Measurements from ENCODE around the gene DCAF16.

The DCAF16 gene

GRCh38 chr4:17781300-17782287 lies 29.0 kb downstream of the DCAF16 start, which contains the start of gene FAM184B:
TSS of gene FAM184B (minus strand) at chr4:17781621. CDS start at chr4:17781299, 322 bp downstream.
- no peak for DNase-seq

DNA sequence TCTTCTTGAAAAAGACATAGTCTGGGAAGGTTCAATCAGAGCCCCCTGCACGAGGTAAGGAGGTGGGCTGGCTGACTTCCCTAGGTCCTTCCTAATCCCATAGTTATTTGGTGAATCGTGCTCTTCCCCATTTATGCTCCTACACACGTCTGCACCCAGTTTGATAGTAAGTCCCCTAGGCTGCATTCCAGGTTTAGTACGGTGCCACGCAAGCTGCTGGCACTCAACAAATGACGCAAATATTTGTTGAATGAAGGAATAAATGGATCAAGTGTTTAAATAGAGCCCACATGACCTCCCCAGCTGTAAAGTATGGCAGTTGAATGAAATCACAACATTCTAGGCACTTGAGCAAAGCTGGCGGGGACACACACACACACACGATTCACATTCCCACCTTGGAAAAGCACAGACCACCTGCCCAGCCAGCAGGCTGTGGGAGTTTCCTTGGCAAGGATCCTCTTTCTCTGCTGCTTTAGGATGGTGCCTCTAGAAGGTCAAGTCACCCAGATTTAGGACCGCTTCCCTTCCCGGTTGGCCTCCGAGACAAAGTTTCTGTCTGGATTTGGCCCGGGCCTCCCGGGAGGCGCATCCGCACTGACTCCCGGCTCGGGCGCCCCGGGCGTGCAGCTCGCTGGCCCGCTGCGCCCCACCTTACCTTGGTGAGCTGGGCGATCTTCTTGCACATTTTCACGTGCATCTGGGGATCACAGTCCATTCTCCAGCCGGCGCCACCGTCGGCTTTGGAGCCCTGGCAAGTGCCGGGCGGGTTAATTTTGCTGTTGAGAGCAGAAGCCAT lies 29.9 kb downstream of the DCAF16 start:
- DNase-seq, result no peak

DNA sequence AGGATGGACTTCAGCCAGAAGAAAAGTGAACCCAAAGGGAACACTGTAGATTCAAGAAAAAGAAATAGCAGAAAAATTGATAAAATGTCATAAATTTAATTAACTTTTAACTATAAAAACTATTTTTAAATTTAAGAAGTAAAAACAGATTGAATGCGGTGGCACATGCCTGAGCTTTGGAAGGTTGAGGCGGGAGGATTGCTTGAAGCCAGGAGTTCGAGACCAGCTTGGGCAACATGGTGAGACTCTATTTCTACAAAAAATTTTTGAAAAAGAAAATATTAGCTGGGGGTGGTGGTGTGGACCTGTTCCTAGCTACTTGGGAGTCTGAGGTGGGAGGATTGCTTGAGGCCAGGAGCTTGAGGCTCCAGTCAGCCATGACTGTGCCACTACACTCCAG lies 32.1 kb downstream of the DCAF16 start:
- DNase-seq, result no peak

DNA sequence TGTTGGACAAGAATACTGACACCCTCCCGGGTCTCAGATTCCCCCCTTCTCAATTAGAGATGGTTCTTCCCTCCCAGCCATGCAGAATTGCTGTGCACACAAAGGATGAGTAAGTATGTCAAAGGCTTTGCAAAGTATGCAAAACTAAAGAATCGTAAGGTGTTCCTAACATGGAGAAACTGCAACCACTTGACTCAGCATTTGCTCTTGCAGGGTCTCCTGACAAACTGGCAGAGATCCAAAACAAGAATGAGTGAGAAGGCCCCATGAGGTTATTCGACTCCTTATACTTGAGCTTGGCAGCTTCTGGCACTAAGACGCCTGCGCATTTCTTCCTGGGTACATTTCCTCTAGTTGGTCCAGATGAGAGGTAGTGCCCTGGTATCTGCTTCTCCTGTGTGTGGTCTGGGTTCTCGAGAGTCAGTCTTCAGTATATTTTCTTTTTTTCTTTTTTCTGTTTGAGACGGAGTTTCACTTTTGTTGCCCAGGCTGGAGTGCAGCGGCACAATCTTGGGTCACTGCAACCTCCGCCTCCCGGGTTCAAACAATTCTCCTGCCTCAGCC lies 37.3 kb downstream of the DCAF16 start:
- DNase-seq, result no peak

GRCh38 chr4:17771284-17771908 lies 39.2 kb downstream of the DCAF16 start:
- no peak for DNase-seq

DNA sequence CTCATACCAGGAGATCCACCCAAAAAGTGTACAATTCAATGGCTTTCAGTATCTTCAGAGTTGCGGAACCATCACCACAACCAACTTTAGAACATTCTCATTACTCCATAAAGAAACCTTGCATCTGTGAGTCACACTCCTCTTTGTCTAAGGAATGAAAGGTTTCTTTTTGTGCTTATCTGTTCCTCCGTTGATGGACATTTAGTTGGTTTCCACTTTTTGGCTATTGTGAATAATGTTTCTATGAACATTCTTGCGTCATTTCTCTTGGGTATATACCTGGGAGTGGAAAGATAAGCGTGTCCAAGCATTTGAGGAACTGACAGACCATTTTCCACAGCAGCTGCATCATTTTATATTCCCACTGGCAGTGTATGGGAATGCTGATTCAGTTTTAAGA lies 39.7 kb downstream of the DCAF16 start:
- no peak for DNase-seq

DNA sequence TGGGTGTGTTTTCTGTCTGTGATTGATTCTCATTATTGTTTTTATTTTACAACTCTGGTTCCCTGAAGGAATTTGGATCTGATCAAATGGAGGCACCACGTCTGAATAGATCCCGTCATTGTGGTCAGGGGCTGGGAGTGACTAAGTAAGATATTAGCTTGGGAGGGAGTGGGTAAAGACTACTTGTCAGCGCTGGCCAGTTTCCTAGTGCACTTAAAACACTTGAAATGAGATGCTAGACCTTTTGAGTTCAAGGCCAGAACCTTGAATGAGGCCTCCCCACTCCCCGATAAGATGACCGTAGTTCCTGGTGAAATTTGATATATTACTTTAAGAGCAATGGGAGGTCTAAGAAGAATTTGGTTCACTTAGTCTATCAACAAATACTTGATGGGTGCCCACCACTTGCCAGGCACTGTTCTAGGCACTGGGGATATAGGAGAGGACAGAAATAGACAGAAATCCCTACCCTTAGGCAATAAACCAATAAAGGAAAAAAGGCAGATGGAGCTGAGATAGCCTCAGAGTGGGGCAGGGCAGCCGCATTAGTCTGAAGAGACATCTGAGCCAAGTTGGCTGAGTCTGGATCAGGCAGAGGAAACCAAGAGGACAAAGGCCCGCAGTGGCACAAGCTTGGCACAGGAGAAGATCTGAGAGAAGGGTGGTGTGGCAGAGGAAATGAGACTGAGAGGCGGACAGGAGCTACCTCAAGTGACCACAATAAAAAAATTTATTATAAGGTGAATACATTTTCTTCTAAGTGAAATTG lies 41.0 kb downstream of the DCAF16 start:
- no peak for DNase-seq

- no peak for DNase-seq
These were observed 43.6 kb downstream of the DCAF16 start for GRCh38 chr4:17766826-17767458.

DNA sequence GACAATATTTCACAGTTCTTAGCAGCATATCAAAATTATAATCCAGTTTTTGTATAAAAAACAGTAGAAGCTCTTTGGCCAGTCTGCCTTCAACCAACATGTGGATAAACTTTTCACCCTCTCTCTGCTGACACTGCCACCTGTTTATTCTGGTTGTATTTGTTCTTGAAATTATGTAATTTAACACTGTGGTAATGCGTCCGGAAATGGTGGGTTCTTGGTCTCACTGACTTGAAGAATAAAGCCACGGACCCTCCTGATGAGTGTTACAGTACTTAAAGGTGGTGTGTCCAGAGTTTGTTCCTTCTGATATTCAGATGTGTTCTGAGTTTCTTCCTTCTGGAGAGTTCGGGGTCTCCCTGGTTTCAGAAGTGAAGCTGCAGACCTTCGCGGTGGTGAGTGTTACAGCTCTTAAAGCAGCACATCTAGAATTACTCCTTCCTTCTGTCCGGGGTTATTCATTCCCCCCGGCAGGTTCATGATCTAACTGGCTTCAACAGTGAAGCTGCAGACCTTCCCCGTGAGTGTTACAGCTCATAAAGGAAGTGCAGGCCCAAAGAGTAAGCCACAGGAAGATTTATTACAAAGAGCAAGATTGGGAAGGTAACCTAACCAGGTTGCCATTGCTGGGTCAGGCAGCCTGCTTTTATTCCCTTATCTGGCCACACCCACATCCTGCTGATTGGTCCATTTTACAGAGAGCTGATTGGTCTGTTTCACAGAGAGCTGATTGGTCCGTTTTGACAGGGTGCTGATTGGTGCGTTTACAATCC lies 44.9 kb downstream of the DCAF16 start:
- no peak for DNase-seq

DNA sequence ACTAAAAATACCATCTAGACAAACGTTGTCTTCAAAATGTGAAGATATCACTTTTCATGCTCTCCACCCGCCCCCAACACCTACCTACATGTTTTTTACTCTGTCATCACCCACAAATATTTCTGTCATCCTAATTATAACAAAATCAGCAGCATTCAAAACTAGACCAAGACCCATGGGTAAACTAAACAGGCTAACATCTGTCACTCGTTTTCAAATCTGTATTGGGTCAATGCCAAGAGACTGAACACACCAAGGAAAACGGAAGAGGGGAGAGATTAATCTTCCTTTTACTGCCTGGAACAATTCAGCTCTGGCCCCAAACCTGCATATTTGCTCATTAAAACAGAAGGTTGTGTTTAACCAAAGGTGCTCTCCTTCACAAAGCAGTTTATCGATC lies 46.6 kb downstream of the DCAF16 start:
- no peak for DNase-seq

- DNase-seq, result no peak
These were observed 47.1 kb downstream of the DCAF16 start for GRCh38 chr4:17763416-17763815.

GRCh38 chr4:17762726-17763125 lies 47.8 kb downstream of the DCAF16 start:
- DNase-seq, result no peak

GRCh38 chr4:17761062-17761461 lies 49.5 kb downstream of the DCAF16 start:
- no peak for DNase-seq

DNA sequence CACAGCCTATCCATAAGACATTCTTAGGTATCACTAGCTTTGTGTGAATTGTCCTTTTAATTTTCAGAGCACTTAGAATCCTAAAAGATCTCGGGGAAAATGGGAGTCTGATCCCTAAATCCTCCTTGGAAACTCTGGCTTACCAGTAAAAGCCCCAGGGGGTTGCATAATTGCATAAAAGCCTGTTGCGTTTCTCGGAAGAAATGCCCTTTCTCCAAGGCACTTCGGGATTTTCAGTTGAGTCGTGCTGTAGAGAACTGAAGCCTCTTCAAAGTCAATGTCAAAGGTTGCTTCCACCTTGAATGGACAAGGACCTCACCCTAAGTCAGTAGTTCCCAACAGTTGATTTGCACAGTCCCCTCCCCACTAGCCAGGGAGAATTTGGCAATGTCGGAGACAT lies 49.9 kb downstream of the DCAF16 start:
- DNase-seq, result no peak

DNA sequence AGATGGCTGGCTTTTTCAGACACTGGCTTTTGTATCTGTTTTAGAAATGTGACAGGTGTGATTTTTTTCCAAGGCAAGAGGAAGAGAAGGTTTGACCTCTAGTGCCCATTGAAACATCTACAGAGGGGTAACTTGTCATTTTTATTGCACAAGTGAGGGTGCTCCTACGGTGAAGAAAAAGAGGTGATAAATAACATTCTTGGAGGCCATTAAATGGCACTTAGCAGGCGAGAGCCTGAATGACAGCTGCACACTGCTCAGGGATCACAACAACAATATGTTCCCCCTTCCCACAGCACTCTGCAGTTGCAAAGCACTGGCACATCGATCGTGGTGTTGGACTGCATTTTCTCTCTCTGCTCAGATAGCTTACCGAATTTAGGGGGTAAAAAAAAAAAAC lies 52.1 kb downstream of the DCAF16 start:
- no peak for DNase-seq

- DNase-seq, result no peak
These were observed 52.9 kb downstream of the DCAF16 start for GRCh38 chr4:17757621-17758020.

GRCh38 chr4:17753646-17754045 lies 56.9 kb downstream of the DCAF16 start:
- no peak for DNase-seq

Measured in stimulated activated naive CD4-positive, alpha-beta T cell (primary cell).